Stomach (tissue), 9 donors: ENCODE measurements around the gene RANBP17. TPM values are rescaled to one million over a fixed set of nuclear protein-coding genes. Genes with fewer than 3 reads are reported as not detected.

ENCODE experiments used
- DNase-seq, 2 donors: peaks; one replicate each; pipeline versions ENCODE4 v3.0.0 to v3.0.0-alpha.2; 2013 to 2019
- H3K27ac ChIP-seq, 5 donors: fragments of 200-600 bp in 4 of 5; sonication (generic) in 4 of 5; one replicate each; pipeline ENCODE4 v1.5.1; 2013 to 2019; ENCODE audit warnings: mild to moderate bottlenecking in 1 of 5, moderate library complexity in 1 of 5
- H3K27me3 ChIP-seq, 3 donors: fragments of 200-600 bp; sonication (generic); one replicate each; pipeline ENCODE4 v1.5.1; 2017 to 2019; ENCODE audit warnings: mixed run types in 1 of 3
- H3K36me3 ChIP-seq, 4 donors: fragments of 200-600 bp; sonication (generic); 1 replicate in 3 of 4; 2 replicates in 1 of 4; pipeline ENCODE4 v1.5.1; 2016 to 2019
- H3K4me1 ChIP-seq, 4 donors: fragments of 200-600 bp; sonication (generic); one replicate each; pipeline ENCODE4 v1.5.1; 2016 to 2019
- H3K4me3 ChIP-seq, 4 donors: fragments of 200-600 bp; sonication (generic) in 3 of 4; one replicate each; pipeline ENCODE4 v1.5.1; 2016 to 2019; ENCODE audit warnings: mild to moderate bottlenecking in 1 of 4
- H3K9me3 ChIP-seq, 4 donors: fragments of 200-600 bp; sonication (generic); one replicate each; pipeline ENCODE4 v1.5.1; 2016 to 2019
- EP300 ChIP-seq: sonication (generic); formaldehyde crosslinking; IDR thresholded peaks from one replicate; pipeline ENCODE4 v1.6.1; 2017; ENCODE audit warnings: antibody characterized with exemption
- POLR2A ChIP-seq, 4 donors: fragments of 450-650 bp; IDR thresholded peaks; one replicate each; pipeline ENCODE4 v1.6.1; 2016; ENCODE audit warnings: antibody characterized with exemption in 4 of 4, control low read depth in 2 of 4, mild to moderate bottlenecking in 1 of 4, moderate library complexity in 1 of 4
- POLR2AphosphoS5 ChIP-seq, 3 donors: sonication (generic); formaldehyde crosslinking; IDR thresholded peaks; one replicate each; pipeline ENCODE4 v1.6.1; 2016; ENCODE audit warnings: antibody characterized with exemption in 3 of 3
- WGBS, 5 donors: extraction: QIAGEN DNeasy Blood & Tissue Kit in 3 of 5; methylation state at CpG; one replicate each; pipeline versions ENCODE4 v1.1.5 to v1.1.7; 2013 to 2018; 5-methylcytosine and 5-hydroxymethylcytosine counted together
- intact Hi-C: fragments of 100-400 bp; cut with DNase I; formaldehyde crosslinking; loops from one replicate; pipeline ENCODE4 v1.15.1; 2023; ENCODE audit warnings: low total_unique reads
- polyA plus RNA-seq, 3 donors: library from polyadenylated mRNA; stranded (reverse); fragments of 200-250 nt; gene quantifications; one replicate each; pipeline ENCODE4 v1.2.3, GENCODE V29; 2013
- total RNA-seq, 5 donors: library from RNA; depleted of rRNA; stranded (reverse); fragments of >200 nt; gene quantifications; one replicate each; pipeline versions ENCODE4 v1.1.0 to v1.2.3, GENCODE V29; 2014 to 2016
- TF ChIP-seq, protein P1 (sequence below), 7 experiments: fragments of 450-650 bp in 4 of 7; fragments of 200-600 bp in 3 of 7; sonication (generic) in 3 of 7; IDR thresholded peaks; one replicate each; pipeline ENCODE4 v1.5.1; 2016 to 2019; ENCODE audit warnings: antibody characterized with exemption in 7 of 7, control low read depth in 2 of 7, mild to moderate bottlenecking in 1 of 7
- donor health status: healthy with polysubstance abuse.
- donor health status: Bipolar disorder and iron deficiency.
- donor health status: healthy.

The RANBP17 gene
- total and polyA plus RNA-seq, 8 donors = 1.4 to 75.6 (median 10.5) TPM

DNA sequence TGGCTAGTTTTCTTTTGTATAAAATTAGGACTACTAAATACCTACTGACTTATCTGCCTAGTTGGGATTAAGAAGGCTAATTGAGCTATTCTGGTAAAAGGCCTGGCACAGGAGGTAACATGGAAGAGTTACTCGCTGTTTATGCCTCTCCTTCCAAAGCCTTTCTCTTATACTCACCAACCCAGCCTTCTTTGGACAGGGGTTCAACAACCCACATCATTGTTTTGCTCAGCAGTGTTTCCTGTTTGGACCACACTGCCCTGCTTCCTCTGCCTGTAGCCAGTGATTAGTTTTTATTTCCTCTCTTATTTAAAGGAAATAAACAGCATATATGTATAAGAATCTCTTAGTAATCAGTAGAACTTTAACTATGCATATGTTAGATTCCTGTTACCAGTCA, 362.1 kb downstream of the RANBP17 start:
- 74 to 92% (median 83%) methylated on average over 1 of the region's 1 CpG for WGBS, 5 donors
- Histone ChIP-seq H3K27me3 (no peaks in the 10 kb centered on the region), H3K36me3 (no peaks in the 10 kb centered on the region), H3K27ac (no peak overlapping the region), H3K4me1 (no peaks in the 10 kb centered on the region), H3K4me3 (no peak overlapping the region), H3K9me3 (no peaks in the 10 kb centered on the region)
- no peak for DNase-seq
- intact Hi-C loops = no loop called here
- no peak for TF ChIP-seq POLR2AphosphoS5 (IDR thresholded peaks at IDR 0.05)
- TF ChIP-seq POLR2A (IDR thresholded peaks at IDR 0.05) = no peak
- TF ChIP-seq, protein P1, sequence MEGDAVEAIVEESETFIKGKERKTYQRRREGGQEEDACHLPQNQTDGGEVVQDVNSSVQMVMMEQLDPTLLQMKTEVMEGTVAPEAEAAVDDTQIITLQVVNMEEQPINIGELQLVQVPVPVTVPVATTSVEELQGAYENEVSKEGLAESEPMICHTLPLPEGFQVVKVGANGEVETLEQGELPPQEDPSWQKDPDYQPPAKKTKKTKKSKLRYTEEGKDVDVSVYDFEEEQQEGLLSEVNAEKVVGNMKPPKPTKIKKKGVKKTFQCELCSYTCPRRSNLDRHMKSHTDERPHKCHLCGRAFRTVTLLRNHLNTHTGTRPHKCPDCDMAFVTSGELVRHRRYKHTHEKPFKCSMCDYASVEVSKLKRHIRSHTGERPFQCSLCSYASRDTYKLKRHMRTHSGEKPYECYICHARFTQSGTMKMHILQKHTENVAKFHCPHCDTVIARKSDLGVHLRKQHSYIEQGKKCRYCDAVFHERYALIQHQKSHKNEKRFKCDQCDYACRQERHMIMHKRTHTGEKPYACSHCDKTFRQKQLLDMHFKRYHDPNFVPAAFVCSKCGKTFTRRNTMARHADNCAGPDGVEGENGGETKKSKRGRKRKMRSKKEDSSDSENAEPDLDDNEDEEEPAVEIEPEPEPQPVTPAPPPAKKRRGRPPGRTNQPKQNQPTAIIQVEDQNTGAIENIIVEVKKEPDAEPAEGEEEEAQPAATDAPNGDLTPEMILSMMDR (IDR thresholded peaks at IDR 0.05) = no peak
- no peak for TF ChIP-seq EP300

GRCh38 chr5:171226096-171226754, 364.4 kb downstream of the RANBP17 start:
- no peaks in the 10 kb centered on the region for H3K36me3 ChIP-seq
- H3K27ac ChIP-seq = no peak overlapping the region
- no peaks in the 10 kb centered on the region for H3K9me3 ChIP-seq
- H3K4me1 ChIP-seq = no peaks in the 10 kb centered on the region
- intact Hi-C loops = no loop called here
- no peak for DNase-seq
- WGBS, 5 donors = 89 to 96% (median 94%) methylated on average over 5 of the region's 5 CpGs
- no peak overlapping the region for H3K4me3 ChIP-seq
- H3K27me3 ChIP-seq = no peaks in the 10 kb centered on the region
- TF ChIP-seq EP300 = no peak
- TF ChIP-seq POLR2AphosphoS5 (IDR thresholded peaks at IDR 0.05) = no peak
- TF ChIP-seq POLR2A (IDR thresholded peaks at IDR 0.05) = no peak
- TF ChIP-seq, protein P1 (IDR thresholded peaks at IDR 0.05) = no peak

GRCh38 chr5:171226864-171227263, 365.0 kb downstream of the RANBP17 start:
- 89 to 97% (median 92%) methylated on average over 1 of the region's 1 CpG for WGBS, 5 donors
- H3K9me3 ChIP-seq = no peaks in the 10 kb centered on the region
- intact Hi-C loops = no loop called here
- TF ChIP-seq, protein P1 (IDR thresholded peaks at IDR 0.05) = no peak
- no peak for TF ChIP-seq POLR2AphosphoS5 (IDR thresholded peaks at IDR 0.05)
- no peak for TF ChIP-seq EP300
- no peak for TF ChIP-seq POLR2A (IDR thresholded peaks at IDR 0.05)
- no peak for DNase-seq
- no peaks in the 10 kb centered on the region for H3K4me1 ChIP-seq
- no peak overlapping the region for H3K27ac ChIP-seq
- no peak overlapping the region for H3K4me3 ChIP-seq
- no peaks in the 10 kb centered on the region for H3K36me3 ChIP-seq
- no peaks in the 10 kb centered on the region for H3K27me3 ChIP-seq

DNA sequence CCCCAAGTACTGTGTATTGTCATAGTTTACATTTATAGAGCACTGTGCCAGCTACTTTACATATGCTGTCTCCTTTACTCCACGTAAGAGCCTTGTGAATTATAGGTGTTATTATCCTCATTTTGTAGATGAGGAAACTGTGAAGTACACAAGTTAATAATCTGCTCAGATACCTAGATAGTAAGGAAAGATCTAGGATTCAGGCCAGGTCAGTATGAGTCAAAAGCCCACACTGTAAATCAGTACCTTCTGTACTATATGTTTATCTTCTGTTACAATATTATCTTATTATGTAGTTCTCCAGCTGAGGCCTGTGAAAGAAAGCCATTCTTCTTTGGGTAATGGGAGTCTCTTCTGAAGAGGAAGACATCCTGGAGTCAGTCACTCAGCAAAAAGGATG, 374.8 kb downstream of the RANBP17 start:
- Histone ChIP-seq H3K9me3 (no peaks in the 10 kb centered on the region), H3K4me1 (no peaks in the 10 kb centered on the region), H3K27me3 (no peaks in the 10 kb centered on the region), H3K36me3 (no peaks in the 10 kb centered on the region), H3K4me3 (no peak overlapping the region), H3K27ac (no peak overlapping the region)
- intact Hi-C loops = no loop called here
- TF ChIP-seq POLR2A (IDR thresholded peaks at IDR 0.05) (no peak), POLR2AphosphoS5 (IDR thresholded peaks at IDR 0.05) (no peak), EP300 (no peak)
- TF ChIP-seq, protein P1 (IDR thresholded peaks at IDR 0.05) = no peak
- 58 to 76% (median 71%) methylated on average over 1 of the region's 1 CpG for WGBS, 5 donors
- DNase-seq = no peak
